ENCODE measurements around the gene CACNA1C.

Gene CACNA1C

GRCh38 chr12:2445968-2446367 lies 393.2 kb downstream of the CACNA1C start:
- no peak for DNase-seq
- no peaks in the 10 kb centered on the region; the same call in 1 of the 2 replicates for H3K9me3 ChIP-seq
- no peaks in the 10 kb centered on the region for H3K27me3 ChIP-seq
- H3K4me3 ChIP-seq (ENCODE audit: low read depth, low read length): no peak overlapping the region
- no peaks in the 10 kb centered on the region for H3K36me3 ChIP-seq
- TF ChIP-seq CTCF (IDR thresholded peaks at IDR 0.05; ENCODE audit: low read depth, low read length): no peak
- no peaks in the 10 kb centered on the region for H3K4me1 ChIP-seq

- Histone ChIP-seq H3K4me3 (ENCODE audit: low read depth, low read length) (no peak overlapping the region), H3K4me1 (no peaks in the 10 kb centered on the region), H3K27me3 (no peaks in the 10 kb centered on the region), H3K9me3 (no peaks in the 10 kb centered on the region; the same call in 1 of the 2 replicates), H3K36me3 (no peaks in the 10 kb centered on the region)
- no peak for TF ChIP-seq CTCF (IDR thresholded peaks at IDR 0.05; ENCODE audit: low read depth, low read length)
- DNase-seq: no peak
Observed at GRCh38 chr12:2447861-2448260, 395.1 kb downstream of the CACNA1C start.

- H3K36me3 ChIP-seq: no peaks in the 10 kb centered on the region
- H3K9me3 ChIP-seq: no peaks in the 10 kb centered on the region; the same call in 1 of the 2 replicates
- TF ChIP-seq CTCF (IDR thresholded peaks at IDR 0.05; ENCODE audit: low read depth, low read length): no peak
- H3K4me3 ChIP-seq (ENCODE audit: low read depth, low read length): no peak overlapping the region
- H3K4me1 ChIP-seq: no peaks in the 10 kb centered on the region
- no peaks in the 10 kb centered on the region for H3K27me3 ChIP-seq
- DNase-seq: no peak
Observed at GRCh38 chr12:2449586-2449985, 396.8 kb downstream of the CACNA1C start.

GRCh38 chr12:2450553-2450952 lies 397.8 kb downstream of the CACNA1C start:
- no peaks in the 10 kb centered on the region for H3K36me3 ChIP-seq
- no peaks in the 10 kb centered on the region for H3K4me1 ChIP-seq
- no peaks in the 10 kb centered on the region; the same call in 1 of the 2 replicates for H3K9me3 ChIP-seq
- no peaks in the 10 kb centered on the region for H3K27me3 ChIP-seq
- no peak for TF ChIP-seq CTCF (IDR thresholded peaks at IDR 0.05; ENCODE audit: low read depth, low read length)
- no peak for DNase-seq
- H3K4me3 ChIP-seq (ENCODE audit: low read depth, low read length): no peak overlapping the region

GRCh38 chr12:2451025-2451424 lies 398.2 kb downstream of the CACNA1C start:
- no peaks in the 10 kb centered on the region for H3K36me3 ChIP-seq
- no peak overlapping the region for H3K4me3 ChIP-seq (ENCODE audit: low read depth, low read length)
- DNase-seq: no peak
- no peaks in the 10 kb centered on the region for H3K27me3 ChIP-seq
- no peak for TF ChIP-seq CTCF (IDR thresholded peaks at IDR 0.05; ENCODE audit: low read depth, low read length)
- no peaks in the 10 kb centered on the region for H3K4me1 ChIP-seq
- H3K9me3 ChIP-seq: no peaks in the 10 kb centered on the region

- no peaks in the 10 kb centered on the region for H3K4me1 ChIP-seq
- H3K9me3 ChIP-seq: no peaks in the 10 kb centered on the region
- no peak for DNase-seq
- H3K36me3 ChIP-seq: no peaks in the 10 kb centered on the region
- no peak for TF ChIP-seq CTCF (IDR thresholded peaks at IDR 0.05; ENCODE audit: low read depth, low read length)
- H3K27me3 ChIP-seq: no peaks in the 10 kb centered on the region
- no peak overlapping the region for H3K4me3 ChIP-seq (ENCODE audit: low read depth, low read length)
Observed at GRCh38 chr12:2451497-2451896, 398.7 kb downstream of the CACNA1C start.
